MM.1S (cell line): Measurements from ENCODE around the gene SLC38A8.

Source experiments
- DNase-seq: peaks from one replicate; pipeline ENCODE4 v3.0.0-alpha.2; 2015
- H2AFZ ChIP-seq: fragments of 300-600 bp; sonication (generic); 2 replicates; pipeline ENCODE4 v1.6.0; 2016; ENCODE audit warnings: antibody characterized with exemption, low read length
- H3F3A ChIP-seq: fragments of 300-600 bp; sonication (generic); 2 replicates; pipeline ENCODE4 v1.6.1; 2016; ENCODE audit warnings: mild to moderate bottlenecking, antibody characterized with exemption, low read length, moderate library complexity, mixed read lengths; ENCODE audit not compliant: insufficient read depth
- H3K27ac ChIP-seq: fragments of 300-600 bp; sonication (generic); 2 replicates; pipeline ENCODE4 v1.5.1; 2016; ENCODE audit warnings: mild to moderate bottlenecking, low read length
- H3K27me3 ChIP-seq: fragments of 300-600 bp; sonication (generic); replicated peaks from 2 replicates; pipeline ENCODE4 v1.6.0; 2016; ENCODE audit warnings: low read length; ENCODE audit not compliant: insufficient read depth
- H3K36me3 ChIP-seq: fragments of 300-600 bp; sonication (generic); replicated peaks from 2 replicates; pipeline ENCODE4 v1.6.1; 2016; ENCODE audit warnings: mild to moderate bottlenecking, low read length, mixed read lengths; ENCODE audit not compliant: insufficient read depth
- H3K4me1 ChIP-seq: fragments of 300-600 bp; sonication (generic); 2 replicates; pipeline ENCODE4 v1.6.1; 2016; ENCODE audit warnings: low read length, mixed read lengths
- H3K4me2 ChIP-seq: fragments of 300-600 bp; sonication (generic); 2 replicates; pipeline ENCODE4 v1.6.0; 2016; ENCODE audit warnings: low read depth, low read length
- H3K4me3 ChIP-seq: fragments of 300-600 bp; sonication (generic); 2 replicates; pipeline ENCODE4 v1.5.1; 2016; ENCODE audit warnings: low read length, mixed read lengths
- H3K79me2 ChIP-seq: fragments of 300-600 bp; sonication (generic); 2 replicates; pipeline ENCODE4 v1.6.1; 2016; ENCODE audit warnings: mixed run types, low read length, mixed read lengths
- H3K9ac ChIP-seq: fragments of 300-600 bp; sonication (generic); 2 replicates; pipeline ENCODE4 v1.6.1; 2016; ENCODE audit warnings: low read length, mixed read lengths
- H3K9me2 ChIP-seq: fragments of 300-600 bp; sonication (generic); replicated peaks from 2 replicates; pipeline ENCODE4 v1.6.1; 2016; ENCODE audit warnings: mild to moderate bottlenecking, low read length, mixed read lengths; ENCODE audit not compliant: insufficient read depth
- H3K9me3 ChIP-seq: fragments of 300-600 bp; sonication (generic); replicated peaks from 2 replicates; pipeline ENCODE4 v1.6.1; 2016; ENCODE audit warnings: mild to moderate bottlenecking, low read length, mixed read lengths; ENCODE audit not compliant: insufficient read depth
- H4K20me1 ChIP-seq: fragments of 300-600 bp; sonication (generic); 2 replicates; pipeline ENCODE4 v1.6.1; 2016; ENCODE audit warnings: mild to moderate bottlenecking, low read length, moderate library complexity, mixed read lengths; ENCODE audit not compliant: insufficient read depth
- EZH2 ChIP-seq: fragments of 300-600 bp; sonication (generic); optimal IDR thresholded peaks from 2 replicates; pipeline ENCODE3; 2017; ENCODE audit warnings: low read depth, mild to moderate bottlenecking, antibody characterized with exemption, low read length, mixed read lengths
- EZH2phosphoT487 ChIP-seq: fragments of 300-600 bp; sonication (generic); IDR thresholded peaks from 2 replicates; pipeline ENCODE4 v1.6.1; 2018; ENCODE audit warnings: antibody characterized with exemption, low read length
- TF ChIP-seq, protein P1 (sequence below): fragments of 300-600 bp; sonication (generic); IDR thresholded peaks from 2 replicates; pipeline ENCODE4 v1.5.1; 2016; ENCODE audit warnings: antibody characterized with exemption, low read length, mixed read lengths

The SLC38A8 gene

DNA sequence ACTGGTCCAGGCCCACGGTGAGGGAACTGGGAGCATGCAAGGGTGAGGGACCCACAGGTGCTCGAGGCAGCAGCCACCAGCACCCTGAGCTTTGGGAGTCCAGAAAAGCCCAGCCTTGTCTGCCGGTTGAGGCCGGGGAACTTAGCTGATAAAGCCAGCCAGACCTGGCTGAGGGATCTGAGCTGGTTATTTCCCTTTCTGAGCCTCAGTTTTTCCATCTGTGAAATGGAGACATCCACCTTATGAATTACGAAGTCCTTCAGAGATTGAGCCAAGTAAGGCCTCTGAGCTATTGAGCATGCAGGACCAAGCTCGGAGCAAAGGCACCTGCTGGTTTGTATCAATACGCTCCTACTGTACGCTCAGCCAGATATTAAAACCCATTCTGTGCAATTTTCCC, 60.8 kb downstream of the SLC38A8 start:
- DNase-seq, result no peak
- Histone ChIP-seq H3K27ac (no peak overlapping the region), H3K9me3 (no peaks in the 10 kb centered on the region), H3K9me2 (no peaks in the 10 kb centered on the region), H2AFZ (no peak overlapping the region), H3K79me2 (no peaks in the 10 kb centered on the region), H3K4me1 (no peaks in the 10 kb centered on the region), H3F3A (no peaks in the 10 kb centered on the region), H3K4me2 (no peak overlapping the region), H3K9ac (no peak overlapping the region), H4K20me1 (no peaks in the 10 kb centered on the region), H3K27me3 (peaks cover 34% of the 10 kb centered on the region), H3K4me3 (no peak overlapping the region), H3K36me3 (no peaks in the 10 kb centered on the region)
- TF ChIP-seq, protein P1, sequence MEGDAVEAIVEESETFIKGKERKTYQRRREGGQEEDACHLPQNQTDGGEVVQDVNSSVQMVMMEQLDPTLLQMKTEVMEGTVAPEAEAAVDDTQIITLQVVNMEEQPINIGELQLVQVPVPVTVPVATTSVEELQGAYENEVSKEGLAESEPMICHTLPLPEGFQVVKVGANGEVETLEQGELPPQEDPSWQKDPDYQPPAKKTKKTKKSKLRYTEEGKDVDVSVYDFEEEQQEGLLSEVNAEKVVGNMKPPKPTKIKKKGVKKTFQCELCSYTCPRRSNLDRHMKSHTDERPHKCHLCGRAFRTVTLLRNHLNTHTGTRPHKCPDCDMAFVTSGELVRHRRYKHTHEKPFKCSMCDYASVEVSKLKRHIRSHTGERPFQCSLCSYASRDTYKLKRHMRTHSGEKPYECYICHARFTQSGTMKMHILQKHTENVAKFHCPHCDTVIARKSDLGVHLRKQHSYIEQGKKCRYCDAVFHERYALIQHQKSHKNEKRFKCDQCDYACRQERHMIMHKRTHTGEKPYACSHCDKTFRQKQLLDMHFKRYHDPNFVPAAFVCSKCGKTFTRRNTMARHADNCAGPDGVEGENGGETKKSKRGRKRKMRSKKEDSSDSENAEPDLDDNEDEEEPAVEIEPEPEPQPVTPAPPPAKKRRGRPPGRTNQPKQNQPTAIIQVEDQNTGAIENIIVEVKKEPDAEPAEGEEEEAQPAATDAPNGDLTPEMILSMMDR, result no peak
- TF ChIP-seq EZH2, result no peak
- TF ChIP-seq EZH2phosphoT487, result no peak

DNA sequence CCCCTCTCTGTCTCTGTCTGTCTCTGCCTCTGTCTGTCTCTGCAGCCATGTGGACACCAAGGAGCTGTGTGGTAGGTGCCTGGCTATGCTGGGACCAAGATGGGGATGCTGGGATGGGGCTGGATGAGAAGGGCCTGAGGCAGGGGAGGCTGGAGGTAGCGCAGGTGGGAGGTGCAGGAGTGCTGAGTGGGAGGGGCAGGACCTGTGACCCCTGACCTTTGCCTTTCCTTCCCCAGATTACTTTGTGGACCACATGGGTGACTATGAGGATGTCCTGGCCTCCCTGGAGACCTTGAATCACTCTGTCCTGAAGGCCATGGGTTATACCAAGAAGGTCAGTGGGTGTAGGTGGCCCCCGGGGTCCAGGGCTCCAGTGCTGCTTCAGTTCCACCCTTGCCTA, 61.8 kb downstream of the SLC38A8 start:
- Histone ChIP-seq H3K4me3 (no peak overlapping the region), H4K20me1 (no peaks in the 10 kb centered on the region), H3K9ac (no peak overlapping the region), H3K79me2 (no peaks in the 10 kb centered on the region), H2AFZ (no peak overlapping the region), H3K36me3 (no peaks in the 10 kb centered on the region), H3K27me3 (peaks cover 24% of the 10 kb centered on the region), H3K4me1 (no peaks in the 10 kb centered on the region), H3K9me3 (no peaks in the 10 kb centered on the region), H3F3A (no peaks in the 10 kb centered on the region), H3K27ac (no peak overlapping the region), H3K9me2 (no peaks in the 10 kb centered on the region), H3K4me2 (no peak overlapping the region)
- DNase-seq, result no peak
- TF ChIP-seq EZH2phosphoT487 (no peak), EZH2 (no peak)
- TF ChIP-seq, protein P1, result no peak

DNA sequence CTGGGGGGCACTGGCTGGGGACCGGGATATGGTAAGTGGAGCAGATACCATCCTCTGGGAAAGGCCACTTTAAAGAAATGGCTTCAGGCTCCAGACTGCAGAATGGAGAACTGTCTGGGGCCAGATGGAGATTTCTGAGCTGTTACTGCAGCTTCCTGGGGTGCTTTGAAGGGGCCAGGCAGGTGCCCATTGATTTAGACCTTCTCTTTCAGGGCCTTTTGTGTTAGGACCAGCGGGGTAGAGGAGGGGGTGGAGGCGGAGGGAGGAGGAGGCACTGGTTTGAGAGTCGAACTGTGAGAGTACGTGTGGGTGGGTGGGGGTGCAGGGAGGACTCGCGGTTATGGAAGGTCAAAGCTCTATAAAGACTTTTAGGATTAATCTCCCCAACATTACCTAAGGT, 63.2 kb downstream of the SLC38A8 start:
- H3K9ac ChIP-seq, result no peak overlapping the region
- no peaks in the 10 kb centered on the region for H3K9me2 ChIP-seq
- peaks cover 16% of the 10 kb centered on the region for H3K27me3 ChIP-seq
- no peaks in the 10 kb centered on the region for H4K20me1 ChIP-seq
- H2AFZ ChIP-seq, result no peak overlapping the region
- H3K4me2 ChIP-seq, result no peak overlapping the region
- H3K4me1 ChIP-seq, result no peaks in the 10 kb centered on the region
- no peaks in the 10 kb centered on the region for H3F3A ChIP-seq
- no peak overlapping the region for H3K27ac ChIP-seq
- no peak for DNase-seq
- no peak overlapping the region for H3K4me3 ChIP-seq
- TF ChIP-seq EZH2phosphoT487 (no peak), EZH2 (no peak)
- TF ChIP-seq, protein P1, result no peak
- no peaks in the 10 kb centered on the region for H3K36me3 ChIP-seq
- no peaks in the 10 kb centered on the region for H3K9me3 ChIP-seq
- no peaks in the 10 kb centered on the region for H3K79me2 ChIP-seq
